Tibial nerve (tissue), 4 donors: ENCODE measurements around the gene CST1. TPM values are rescaled to one million over a fixed set of nuclear protein-coding genes. Genes with fewer than 3 reads are reported as not detected.
"Not testable (repeated sequence)": the region's sequence is repeated elsewhere in the genome, so short reads cannot be mapped to it uniquely, and the experiment has no call there.

Experiments used
- DNase-seq, 2 donors: peaks; one replicate each; pipeline ENCODE4 v3.0.0-alpha.2; 2019; ENCODE audit warnings: low spot score in 2 of 2
- H3K27ac ChIP-seq, 4 donors: fragments of 200-600 bp; sonication (generic) in 3 of 4; one replicate each; pipeline ENCODE4 v1.5.1; 2017 to 2019; ENCODE audit warnings: mild to moderate bottlenecking in 1 of 4
- H3K27me3 ChIP-seq, 2 donors: fragments of 200-600 bp; sonication (generic) in 1 of 2; one replicate each; pipeline versions ENCODE4 v1.5.1 to v1.6.0; 2017 to 2019
- H3K36me3 ChIP-seq, 3 donors: fragments of 200-600 bp; sonication (generic); one replicate each; pipeline ENCODE4 v1.5.1; 2018 to 2019
- H3K4me1 ChIP-seq, 4 donors: fragments of 200-600 bp; sonication (generic) in 3 of 4; one replicate each; pipeline ENCODE4 v1.5.1; 2017 to 2019
- H3K4me3 ChIP-seq, 4 donors: fragments of 200-600 bp; sonication (generic) in 3 of 4; one replicate each; pipeline ENCODE4 v1.5.1; 2017 to 2019; ENCODE audit warnings: mild to moderate bottlenecking in 1 of 4, moderate library complexity in 1 of 4
- H3K9me3 ChIP-seq, 4 donors: fragments of 200-600 bp; sonication (generic) in 3 of 4; one replicate each; pipeline ENCODE4 v1.5.1; 2017 to 2019
- CTCF ChIP-seq, 5 experiments: fragments of 200-600 bp in 3 of 5; fragments of 450-650 bp in 2 of 5; sonication (generic) in 3 of 5; IDR thresholded peaks; one replicate each; pipeline ENCODE4 v1.5.1; 2016 to 2019; ENCODE audit warnings: antibody characterized with exemption in 5 of 5, mild to moderate bottlenecking in 3 of 5, moderate library complexity in 2 of 5
- EP300 ChIP-seq, 2 donors: sonication (generic); formaldehyde crosslinking; IDR thresholded peaks; one replicate each; pipeline ENCODE4 v1.6.1; 2017; ENCODE audit warnings: antibody characterized with exemption in 2 of 2, mild to moderate bottlenecking in 1 of 2
- POLR2A ChIP-seq, 2 donors: fragments of 450-650 bp; IDR thresholded peaks; one replicate each; pipeline ENCODE4 v1.6.1; 2017; ENCODE audit warnings: antibody characterized with exemption in 2 of 2, mild to moderate bottlenecking in 2 of 2, moderate library complexity in 2 of 2
- WGBS, 2 donors: methylation state at CpG; one replicate each; pipeline ENCODE4 v1.1.5; 2018; 5-methylcytosine and 5-hydroxymethylcytosine counted together
- total RNA-seq, 4 donors: library from RNA; depleted of rRNA; stranded (reverse); fragments of >200 nt; gene quantifications; one replicate each; pipeline ENCODE4 v1.1.0, GENCODE V29; 2016

Gene CST1
- total RNA-seq, 4 donors from 2014 or later: 2.2 to 11.0 (median 3.3) TPM; not detected in 1

- DNase-seq: no peak
- Histone ChIP-seq H3K27me3 (no peaks in the 10 kb centered on the region), H3K36me3 (no peaks in the 10 kb centered on the region), H3K9me3 (peaks cover 0 to 13% (median 0%) of the 10 kb centered on the region in 4 donors), H3K27ac (no peak overlapping the region), H3K4me1 (no peaks in the 10 kb centered on the region), H3K4me3 (no peak overlapping the region)
- WGBS, 2 donors: 86 to 89% methylated on average over 5 of the region's 5 CpGs
- TF ChIP-seq CTCF (IDR thresholded peaks at IDR 0.05): no peak
- TF ChIP-seq EP300 (IDR thresholded peaks at IDR 0.05): no peak
- no peak for TF ChIP-seq POLR2A (IDR thresholded peaks at IDR 0.05)
These were observed 14.8 kb upstream of the CST1 start for GRCh38 chr20:23765578-23765977.

DNA sequence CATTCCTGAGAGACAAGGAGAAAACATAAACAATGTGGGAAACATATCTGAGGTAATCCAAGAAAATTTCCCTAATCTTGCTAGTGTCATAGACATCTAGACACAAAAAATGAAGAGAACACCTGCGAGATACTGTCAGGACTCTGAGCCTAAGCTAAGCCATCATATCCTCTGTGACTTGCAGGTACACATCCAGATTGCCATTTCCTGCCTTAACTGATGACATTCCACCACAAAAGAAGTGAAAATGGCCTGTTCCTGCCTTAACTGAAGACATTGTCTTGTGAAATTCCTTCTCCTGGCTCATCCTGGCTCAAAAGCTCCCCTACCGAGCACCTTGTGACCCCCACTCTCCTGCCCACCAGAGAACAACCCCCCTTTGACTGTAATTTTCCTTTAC lies 13.9 kb upstream of the CST1 start:
- not testable (repeated sequence) for H3K27ac ChIP-seq, H3K27me3 ChIP-seq, H3K4me3 ChIP-seq, H3K4me1 ChIP-seq, H3K36me3 ChIP-seq, DNase-seq
- peaks cover 0 to 13% (median 0%) of the 10 kb centered on the region in 4 donors for H3K9me3 ChIP-seq
- 35 to 50% methylated on average over 2 of the region's 2 CpGs for WGBS, 2 donors

GRCh38 chr20:23763345-23763744 lies 12.6 kb upstream of the CST1 start:
- Histone ChIP-seq H3K4me3 (no peak overlapping the region), H3K9me3 (peaks cover 0 to 13% (median 0%) of the 10 kb centered on the region in 4 donors), H3K36me3 (no peaks in the 10 kb centered on the region), H3K27me3 (no peaks in the 10 kb centered on the region), H3K4me1 (no peaks in the 10 kb centered on the region), H3K27ac (no peak overlapping the region)
- DNase-seq: no peak
- TF ChIP-seq EP300 (IDR thresholded peaks at IDR 0.05): no peak
- TF ChIP-seq CTCF (IDR thresholded peaks at IDR 0.05): no peak
- TF ChIP-seq POLR2A (IDR thresholded peaks at IDR 0.05): no peak

GRCh38 chr20:23759306-23759940 lies 8.7 kb upstream of the CST1 start:
- Histone ChIP-seq H3K4me3 (no peak overlapping the region), H3K4me1 (peaks cover 0 to 5% (median 0%) of the 10 kb centered on the region in 4 donors), H3K27me3 (no peaks in the 10 kb centered on the region), H3K27ac (no peak overlapping the region), H3K36me3 (no peaks in the 10 kb centered on the region), H3K9me3 (no peaks in the 10 kb centered on the region)
- no peak for DNase-seq
- no peak for TF ChIP-seq POLR2A (IDR thresholded peaks at IDR 0.05)
- no peak for TF ChIP-seq CTCF (IDR thresholded peaks at IDR 0.05)
- TF ChIP-seq EP300 (IDR thresholded peaks at IDR 0.05): no peak
- WGBS, 2 donors: 51 to 67% methylated on average over 2 of the region's 2 CpGs

DNA sequence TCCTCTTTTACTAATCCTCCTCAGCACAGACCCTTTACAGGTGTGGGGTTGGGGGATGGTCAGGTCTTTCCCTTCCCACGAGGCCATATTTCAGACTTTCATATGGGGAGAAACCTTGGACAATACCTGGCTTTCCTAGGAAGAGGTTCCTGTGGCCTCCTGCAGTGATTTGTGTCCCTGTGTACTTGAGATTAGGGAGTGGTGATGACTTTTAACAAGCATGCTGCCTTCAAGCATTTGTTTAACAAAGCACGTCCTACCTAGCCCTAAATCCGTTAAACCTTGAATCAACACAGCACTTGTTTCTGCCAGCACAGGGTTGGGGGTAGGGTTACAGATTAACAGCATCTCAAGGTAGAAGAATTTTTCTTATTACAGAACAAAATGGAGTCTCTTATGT lies 6.1 kb upstream of the CST1 start:
- not testable (repeated sequence) for H3K36me3 ChIP-seq, DNase-seq, H3K27me3 ChIP-seq, H3K4me1 ChIP-seq, H3K4me3 ChIP-seq, H3K9me3 ChIP-seq, H3K27ac ChIP-seq
- 21 to 23% methylated on average over 3 of the region's 3 CpGs for WGBS, 2 donors

DNA sequence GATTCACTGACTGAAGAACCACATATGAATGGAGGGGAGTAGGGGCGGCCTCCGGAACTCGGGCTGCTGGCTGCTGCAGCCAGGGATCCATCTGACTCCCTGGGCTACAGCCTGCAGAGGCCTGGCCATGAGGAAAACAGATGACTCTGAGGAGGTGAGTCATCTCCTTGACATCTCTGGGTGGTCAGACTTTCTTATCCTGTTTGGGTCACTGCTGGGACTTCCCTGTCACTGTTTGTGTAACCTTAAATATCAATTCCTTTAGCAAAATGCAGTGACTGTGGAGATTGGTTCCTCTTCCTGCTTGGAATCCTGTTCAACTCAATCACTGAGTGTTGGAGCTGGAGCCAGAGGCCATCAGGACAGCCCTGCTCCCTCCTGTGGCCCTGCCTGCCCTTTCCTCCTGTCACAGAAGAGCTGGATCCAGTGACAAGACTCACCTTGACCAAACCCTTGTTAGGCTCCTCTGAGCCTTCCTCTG lies 4.4 kb upstream of the CST1 start:
- H3K4me1 ChIP-seq, H3K36me3 ChIP-seq, H3K9me3 ChIP-seq, H3K4me3 ChIP-seq, DNase-seq, H3K27me3 ChIP-seq, H3K27ac ChIP-seq: not testable (repeated sequence)
- 43 to 67% methylated on average over 3 of the region's 3 CpGs for WGBS, 2 donors

- H3K4me1 ChIP-seq: peaks cover 0 to 5% (median 0%) of the 10 kb centered on the region in 4 donors
- DNase-seq: no peak
- WGBS, 2 donors: 55 to 61% methylated on average over 4 of the region's 4 CpGs
- no peaks in the 10 kb centered on the region for H3K27me3 ChIP-seq
- TF ChIP-seq CTCF (IDR thresholded peaks at IDR 0.05): no peak
- H3K27ac ChIP-seq: no peak overlapping the region
- H3K36me3 ChIP-seq: no peaks in the 10 kb centered on the region
- H3K9me3 ChIP-seq: no peaks in the 10 kb centered on the region
- H3K4me3 ChIP-seq: no peak overlapping the region
These were observed 4.0 kb upstream of the CST1 start for GRCh38 chr20:23754731-23755130.
